A673 (cell line): ENCODE results near the gene PRKACB. TPM values are rescaled to one million over a fixed set of nuclear protein-coding genes. Genes with fewer than 3 reads are reported as not detected.
A peak's percentile ranks its signal among the peaks of the same experiment; 100 is the strongest.

ENCODE experiments used
- BruUV-seq: library from RNA; stranded (reverse); fragments of 400-500 nt; replicated peaks from 2 replicates; lab custom pipeline; 2021; lab: Mats Ljungman, UMichigan
- CTCF ChIA-PET: fragments of 300-600 bp; sonication (Branson Sonifier 250); formaldehyde crosslinking; loops from one replicate; lab custom pipeline; 2022; ENCODE audit warnings: antibody characterized with exemption; lab: Charles Lee
- POLR2A ChIA-PET: fragments of 300-600 bp; sonication (Branson Sonifier 250); formaldehyde crosslinking; loops from one replicate; lab custom pipeline; 2022; ENCODE audit warnings: antibody characterized with exemption; ENCODE audit not compliant: low non-redundant PET; lab: Charles Lee
- DNase-seq: peaks from one replicate; pipeline ENCODE4 v3.0.0-alpha.2; 2015; ENCODE audit warnings: low spot score
- H3K27ac ChIP-seq: fragments of 200-600 bp; sonication (generic); 2 replicates; pipeline ENCODE4 v1.5.1; 2016; ENCODE audit warnings: mixed run types, low read depth, mild to moderate bottlenecking, mixed read lengths, antibody characterized with exemption, low read length; ENCODE audit not compliant: poor library complexity, severe bottlenecking
- H3K27me3 ChIP-seq: fragments of 200-600 bp; sonication (generic); replicated peaks from 2 replicates; pipeline ENCODE4 v1.6.1; 2017; ENCODE audit warnings: mixed run types, low read depth, mild to moderate bottlenecking, mixed read lengths, antibody characterized with exemption, low read length; ENCODE audit not compliant: insufficient read depth, poor library complexity
- H3K36me3 ChIP-seq: fragments of 200-600 bp; sonication (generic); 2 replicates; pipeline ENCODE4 v1.6.1; 2016; ENCODE audit warnings: mixed run types, mild to moderate bottlenecking, mixed read lengths, antibody characterized with exemption, low read length; ENCODE audit not compliant: insufficient read depth, poor library complexity, severe bottlenecking
- H3K4me1 ChIP-seq: fragments of 200-600 bp; sonication (generic); 2 replicates; pipeline ENCODE4 v1.6.1; 2017; ENCODE audit warnings: mixed run types, mild to moderate bottlenecking, mixed read lengths, antibody characterized with exemption, low read length; ENCODE audit not compliant: insufficient read depth, poor library complexity, severe bottlenecking
- H3K4me3 ChIP-seq: fragments of 200-600 bp; sonication (generic); 2 replicates; pipeline ENCODE4 v1.5.1; 2016; ENCODE audit warnings: low read depth, mixed run types, mild to moderate bottlenecking, mixed read lengths, low read length; ENCODE audit not compliant: poor library complexity, severe bottlenecking
- H3K9me3 ChIP-seq: fragments of 200-600 bp; sonication (generic); 2 replicates; pipeline ENCODE4 v1.6.1; 2016; ENCODE audit warnings: mixed run types, low read depth, mild to moderate bottlenecking, mixed read lengths, antibody characterized with exemption, low read length; ENCODE audit not compliant: poor library complexity, severe bottlenecking
- EZH2 ChIP-seq: fragments of 200-600 bp; sonication (generic); IDR thresholded peaks from 2 replicates; pipeline ENCODE4 v1.6.1; 2017; ENCODE audit warnings: borderline replicate concordance, low read depth, mild to moderate bottlenecking, mixed read lengths, antibody characterized with exemption, low read length; ENCODE audit not compliant: poor library complexity, severe bottlenecking
- intact Hi-C: fragments of 100-400 bp; cut with micrococcal nuclease; formaldehyde crosslinking; loops from one replicate; pipeline ENCODE4 v1.10.0; 2022; ENCODE audit not compliant: unreplicated experiment
- total RNA-seq: library from RNA; stranded (reverse); gene quantifications from 2 replicates; pipeline ENCODE4 v1.2.3, GENCODE V29; 2021
- TF ChIP-seq, protein P1 (sequence below): fragments of 300-800, 200-600 bp; sonication (generic); conservative IDR thresholded peaks from 2 replicates; pipeline ENCODE4 v1.5.1; 2017; ENCODE audit warnings: low read depth, mild to moderate bottlenecking, antibody characterized with exemption, low read length, moderate library complexity, mixed read lengths

Gene PRKACB
- total RNA-seq, 1 experiment from 2014 or later = 39.6 TPM

DNA sequence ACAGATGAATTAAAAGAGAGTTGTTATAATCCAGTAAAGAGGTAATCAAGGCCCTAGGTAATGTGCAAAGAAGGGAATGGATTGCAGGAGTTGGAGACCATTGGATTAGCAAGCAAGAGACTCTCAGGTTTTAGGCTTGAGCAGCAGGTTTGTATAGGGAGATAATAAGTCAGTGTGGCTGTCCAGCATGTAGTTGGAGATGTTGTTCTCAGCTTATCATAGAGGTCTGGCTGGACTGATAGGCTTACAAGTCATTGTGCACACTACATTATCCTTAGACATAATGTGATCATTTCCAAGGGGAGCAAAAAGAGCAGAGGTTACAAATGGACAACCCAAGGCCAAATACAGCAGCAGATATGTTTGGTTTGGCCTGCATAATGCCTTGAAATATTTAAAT is 111.5 kb downstream of the PRKACB start:
- Histone ChIP-seq H3K9me3 (no peaks in the 10 kb centered on the region), H3K27me3 (no peaks in the 10 kb centered on the region), H3K4me1 (no peaks in the 10 kb centered on the region), H3K36me3 (no peaks in the 10 kb centered on the region), H3K4me3 (no peak overlapping the region), H3K27ac (no peak overlapping the region)
- DNase-seq = no peak
- BruUV-seq = no TSS peak
- TF ChIP-seq, protein P1, sequence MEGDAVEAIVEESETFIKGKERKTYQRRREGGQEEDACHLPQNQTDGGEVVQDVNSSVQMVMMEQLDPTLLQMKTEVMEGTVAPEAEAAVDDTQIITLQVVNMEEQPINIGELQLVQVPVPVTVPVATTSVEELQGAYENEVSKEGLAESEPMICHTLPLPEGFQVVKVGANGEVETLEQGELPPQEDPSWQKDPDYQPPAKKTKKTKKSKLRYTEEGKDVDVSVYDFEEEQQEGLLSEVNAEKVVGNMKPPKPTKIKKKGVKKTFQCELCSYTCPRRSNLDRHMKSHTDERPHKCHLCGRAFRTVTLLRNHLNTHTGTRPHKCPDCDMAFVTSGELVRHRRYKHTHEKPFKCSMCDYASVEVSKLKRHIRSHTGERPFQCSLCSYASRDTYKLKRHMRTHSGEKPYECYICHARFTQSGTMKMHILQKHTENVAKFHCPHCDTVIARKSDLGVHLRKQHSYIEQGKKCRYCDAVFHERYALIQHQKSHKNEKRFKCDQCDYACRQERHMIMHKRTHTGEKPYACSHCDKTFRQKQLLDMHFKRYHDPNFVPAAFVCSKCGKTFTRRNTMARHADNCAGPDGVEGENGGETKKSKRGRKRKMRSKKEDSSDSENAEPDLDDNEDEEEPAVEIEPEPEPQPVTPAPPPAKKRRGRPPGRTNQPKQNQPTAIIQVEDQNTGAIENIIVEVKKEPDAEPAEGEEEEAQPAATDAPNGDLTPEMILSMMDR = no peak
- no peak for TF ChIP-seq EZH2
- intact Hi-C loops = no loop called here
- CTCF ChIA-PET = no interaction called here
- POLR2A ChIA-PET = no interaction called here

DNA sequence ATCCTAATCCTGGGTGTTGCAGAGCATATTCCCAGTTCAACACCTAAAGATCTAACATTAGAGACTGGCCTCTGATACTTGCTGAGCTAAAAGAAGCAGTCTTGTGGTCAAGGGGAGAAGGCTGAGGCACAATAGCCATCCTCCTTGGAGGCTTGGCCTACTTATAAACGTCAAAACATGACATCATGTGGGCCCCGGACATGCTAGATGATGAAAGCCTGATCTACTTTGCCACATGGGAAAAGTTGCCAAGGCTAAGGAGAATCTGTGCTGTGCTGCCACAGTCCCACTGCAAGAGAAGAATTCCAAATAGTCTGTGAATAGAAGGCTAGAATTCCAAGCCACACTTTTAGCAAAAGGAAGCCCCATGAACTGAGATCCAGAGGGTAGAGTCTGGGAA is 113.5 kb downstream of the PRKACB start:
- POLR2A ChIA-PET = no interaction called here
- no peak overlapping the region for H3K4me3 ChIP-seq
- H3K9me3 ChIP-seq = no peaks in the 10 kb centered on the region
- no peaks in the 10 kb centered on the region for H3K27me3 ChIP-seq
- CTCF ChIA-PET = no interaction called here
- intact Hi-C loops = no loop called here
- DNase-seq = no peak
- no TSS peak for BruUV-seq
- TF ChIP-seq, protein P1 = no peak
- no peak for TF ChIP-seq EZH2
- no peaks in the 10 kb centered on the region for H3K36me3 ChIP-seq
- no peaks in the 10 kb centered on the region for H3K4me1 ChIP-seq
- H3K27ac ChIP-seq = no peak overlapping the region

DNA sequence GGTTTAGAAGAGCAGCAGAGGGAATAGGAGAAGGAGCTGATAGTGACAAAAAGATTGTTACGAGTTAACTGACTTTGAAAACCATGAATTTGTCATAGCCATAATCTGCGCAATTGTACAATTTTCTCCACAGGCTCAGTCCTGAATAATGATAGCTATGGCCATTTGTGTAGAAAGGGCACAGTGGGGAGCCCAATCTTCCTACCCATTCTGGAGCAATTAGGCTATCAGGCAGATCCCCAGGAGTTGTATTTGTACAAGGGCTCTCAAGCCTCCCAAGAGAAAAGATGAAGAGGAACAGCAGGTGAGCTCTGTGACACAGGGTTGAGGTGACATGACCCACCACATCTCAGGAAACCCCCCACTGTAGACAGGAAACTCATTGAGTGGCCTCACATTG is 115.3 kb downstream of the PRKACB start:
- no peaks in the 10 kb centered on the region for H3K36me3 ChIP-seq
- H3K4me1 ChIP-seq = no peaks in the 10 kb centered on the region
- no peak overlapping the region for H3K27ac ChIP-seq
- CTCF ChIA-PET = no interaction called here
- no peaks in the 10 kb centered on the region for H3K9me3 ChIP-seq
- POLR2A ChIA-PET = no interaction called here
- H3K27me3 ChIP-seq = no peaks in the 10 kb centered on the region
- no TSS peak for BruUV-seq
- no peak overlapping the region for H3K4me3 ChIP-seq
- peak; percentile 70 for DNase-seq
- intact Hi-C loops = no loop called here
- TF ChIP-seq, protein P1 = no peak
- TF ChIP-seq EZH2 = no peak
